ENCODE data around the gene MCC.

Gene MCC

GRCh38 chr5:113255105-113255504 lies 233.1 kb downstream of the MCC start:
- no peak for DNase-seq (ENCODE audit: low spot score in 2 of 2)
- no peaks in the 10 kb centered on the region for H3K4me1 Mint-ChIP-seq
- H3K27ac Mint-ChIP-seq, result no peak overlapping the region
- ATAC-seq (ENCODE audit: low read depth), result no peak
- peaks cover 15% of the 10 kb centered on the region for H3K27me3 Mint-ChIP-seq
- no peaks in the 10 kb centered on the region for H3K9me3 Mint-ChIP-seq
- H3K4me3 Mint-ChIP-seq, result no peak overlapping the region
- no peaks in the 10 kb centered on the region for H3K36me3 Mint-ChIP-seq

GRCh38 chr5:113253037-113253436 lies 235.2 kb downstream of the MCC start:
- no peaks in the 10 kb centered on the region for H3K4me1 Mint-ChIP-seq
- no peaks in the 10 kb centered on the region for H3K9me3 Mint-ChIP-seq
- ATAC-seq (ENCODE audit: low read depth), result no peak
- H3K27ac Mint-ChIP-seq, result no peak overlapping the region
- H3K36me3 Mint-ChIP-seq, result no peaks in the 10 kb centered on the region
- no peak for DNase-seq (ENCODE audit: low spot score in 2 of 2)
- H3K27me3 Mint-ChIP-seq, result peaks cover 19% of the 10 kb centered on the region
- H3K4me3 Mint-ChIP-seq, result no peak overlapping the region

- H3K4me3 Mint-ChIP-seq, result no peak overlapping the region
- H3K4me1 Mint-ChIP-seq, result no peaks in the 10 kb centered on the region
- peaks cover 1% of the 10 kb centered on the region for H3K9me3 Mint-ChIP-seq
- H3K36me3 Mint-ChIP-seq, result no peaks in the 10 kb centered on the region
- no peak overlapping the region for H3K27ac Mint-ChIP-seq
- no peak for ATAC-seq (ENCODE audit: low read depth)
- DNase-seq (ENCODE audit: low spot score in 2 of 2), result no peak
- H3K27me3 Mint-ChIP-seq, result peaks cover 21% of the 10 kb centered on the region
Measured at GRCh38 chr5:113252066-113252465, 236.2 kb downstream of the MCC start.

- peaks cover 22% of the 10 kb centered on the region for H3K27me3 Mint-ChIP-seq
- DNase-seq (ENCODE audit: low spot score in 2 of 2) (no peak), ATAC-seq (ENCODE audit: low read depth) (no peak)
- no peak overlapping the region for H3K27ac Mint-ChIP-seq
- H3K4me1 Mint-ChIP-seq, result peaks cover 3% of the 10 kb centered on the region
- no peak overlapping the region for H3K4me3 Mint-ChIP-seq
- no peaks in the 10 kb centered on the region for H3K36me3 Mint-ChIP-seq
- peaks cover 2% of the 10 kb centered on the region for H3K9me3 Mint-ChIP-seq
Measured at GRCh38 chr5:113250341-113250953, 237.8 kb downstream of the MCC start.

- no peak for ATAC-seq (ENCODE audit: low read depth)
- H3K36me3 Mint-ChIP-seq, result no peaks in the 10 kb centered on the region
- no peak overlapping the region for H3K27ac Mint-ChIP-seq
- peaks cover 21% of the 10 kb centered on the region for H3K27me3 Mint-ChIP-seq
- DNase-seq (ENCODE audit: low spot score in 2 of 2), result no peak
- no peak overlapping the region for H3K4me3 Mint-ChIP-seq
- peaks cover 2% of the 10 kb centered on the region for H3K9me3 Mint-ChIP-seq
- H3K4me1 Mint-ChIP-seq, result peaks cover 3% of the 10 kb centered on the region
Measured at GRCh38 chr5:113249206-113249605, 239.0 kb downstream of the MCC start.

- H3K36me3 Mint-ChIP-seq, result no peaks in the 10 kb centered on the region
- DNase-seq (ENCODE audit: low spot score in 2 of 2), result no peak
- ATAC-seq (ENCODE audit: low read depth), result no peak
- peak overlapping the region; percentile 48 for H3K4me3 Mint-ChIP-seq
- H3K9me3 Mint-ChIP-seq, result peaks cover 2% of the 10 kb centered on the region
- peaks cover 18% of the 10 kb centered on the region for H3K27me3 Mint-ChIP-seq
- H3K27ac Mint-ChIP-seq, result no peak overlapping the region
- peaks cover 3% of the 10 kb centered on the region for H3K4me1 Mint-ChIP-seq
Measured at GRCh38 chr5:113246361-113246870, 241.8 kb downstream of the MCC start.

- Mint-ChIP-seq H3K4me1 (peaks cover 3% of the 10 kb centered on the region), H3K27me3 (peaks cover 18% of the 10 kb centered on the region), H3K4me3 (no peak overlapping the region), H3K36me3 (no peaks in the 10 kb centered on the region), H3K27ac (no peak overlapping the region), H3K9me3 (peaks cover 2% of the 10 kb centered on the region)
- ATAC-seq (ENCODE audit: low read depth) (no peak), DNase-seq (ENCODE audit: low spot score in 2 of 2) (no peak)
Measured at GRCh38 chr5:113245427-113246225, 242.6 kb downstream of the MCC start.

GRCh38 chr5:113244966-113245365 lies 243.3 kb downstream of the MCC start:
- Mint-ChIP-seq H3K27me3 (peaks cover 17% of the 10 kb centered on the region), H3K4me3 (no peak overlapping the region), H3K4me1 (peaks cover 3% of the 10 kb centered on the region), H3K36me3 (no peaks in the 10 kb centered on the region), H3K27ac (no peak overlapping the region), H3K9me3 (peaks cover 2% of the 10 kb centered on the region)
- ATAC-seq (ENCODE audit: low read depth) (no peak), DNase-seq (ENCODE audit: low spot score in 2 of 2) (no peak)

GRCh38 chr5:113243349-113243664 lies 244.9 kb downstream of the MCC start:
- Mint-ChIP-seq H3K27me3 (peaks cover 15% of the 10 kb centered on the region), H3K4me1 (peaks cover 3% of the 10 kb centered on the region), H3K27ac (no peak overlapping the region), H3K36me3 (no peaks in the 10 kb centered on the region), H3K9me3 (peaks cover 2% of the 10 kb centered on the region), H3K4me3 (no peak overlapping the region)
- DNase-seq (ENCODE audit: low spot score in 2 of 2), result no peak
- ATAC-seq (ENCODE audit: low read depth), result no peak

- no peak overlapping the region for H3K27ac Mint-ChIP-seq
- peaks cover 3% of the 10 kb centered on the region for H3K4me1 Mint-ChIP-seq
- DNase-seq (ENCODE audit: low spot score in 2 of 2) (no peak), ATAC-seq (ENCODE audit: low read depth) (no peak)
- H3K4me3 Mint-ChIP-seq, result no peak overlapping the region
- H3K9me3 Mint-ChIP-seq, result peaks cover 2% of the 10 kb centered on the region
- peaks cover 13% of the 10 kb centered on the region for H3K27me3 Mint-ChIP-seq
- no peaks in the 10 kb centered on the region for H3K36me3 Mint-ChIP-seq
Measured at GRCh38 chr5:113242481-113243348, 245.5 kb downstream of the MCC start.

GRCh38 chr5:113240951-113241726 lies 247.1 kb downstream of the MCC start:
- Mint-ChIP-seq H3K36me3 (no peaks in the 10 kb centered on the region), H3K27ac (no peak overlapping the region), H3K4me1 (peaks cover under 1% of the 10 kb centered on the region), H3K27me3 (peaks cover 7% of the 10 kb centered on the region), H3K4me3 (no peak overlapping the region), H3K9me3 (no peaks in the 10 kb centered on the region)
- no peak for ATAC-seq (ENCODE audit: low read depth)
- DNase-seq (ENCODE audit: low spot score in 2 of 2), result no peak

- Mint-ChIP-seq H3K27ac (no peak overlapping the region), H3K27me3 (peaks cover 7% of the 10 kb centered on the region), H3K4me1 (no peaks in the 10 kb centered on the region), H3K4me3 (no peak overlapping the region), H3K9me3 (no peaks in the 10 kb centered on the region), H3K36me3 (no peaks in the 10 kb centered on the region)
- no peak for DNase-seq (ENCODE audit: low spot score in 2 of 2)
- ATAC-seq (ENCODE audit: low read depth), result no peak
Measured at GRCh38 chr5:113240032-113240431, 248.2 kb downstream of the MCC start.

GRCh38 chr5:113237893-113238292 lies 250.4 kb downstream of the MCC start:
- peaks cover 5% of the 10 kb centered on the region for H3K27me3 Mint-ChIP-seq
- H3K36me3 Mint-ChIP-seq, result no peaks in the 10 kb centered on the region
- no peak for ATAC-seq (ENCODE audit: low read depth)
- no peak overlapping the region for H3K4me3 Mint-ChIP-seq
- H3K4me1 Mint-ChIP-seq, result no peaks in the 10 kb centered on the region
- DNase-seq (ENCODE audit: low spot score in 2 of 2), result no peak
- no peaks in the 10 kb centered on the region for H3K9me3 Mint-ChIP-seq
- no peak overlapping the region for H3K27ac Mint-ChIP-seq
